OCI-LY3 (cell line): ENCODE measurements around the gene ZKSCAN5.
A peak's percentile ranks its signal among the peaks of the same experiment; 100 is the strongest.

Source experiments
- H2AFZ ChIP-seq: fragments of 200-600, 300-600 bp; shearing (Covaris generic); 2 replicates; pipeline ENCODE4 v1.6.0; 2014; ENCODE audit warnings: antibody characterized with exemption, low read depth, low read length
- H3K27ac ChIP-seq: fragments of 200-600, 300-600 bp; sonication (generic); 2 replicates; pipeline ENCODE4 v1.5.1; 2014; ENCODE audit warnings: mild to moderate bottlenecking, low read length, moderate library complexity, mixed read lengths
- H3K27me3 ChIP-seq: fragments of 200-600, 300-600 bp; sonication (generic); 2 replicates; pipeline ENCODE4 v1.6.1; 2014; ENCODE audit warnings: low read depth, low read length, mixed read lengths
- H3K36me3 ChIP-seq: fragments of 200-600, 300-600 bp; sonication (generic); replicated peaks from 2 replicates; pipeline ENCODE3; 2014; ENCODE audit warnings: low read depth, low read length, mixed read lengths
- H3K4me1 ChIP-seq: fragments of 300-600, 200-600 bp; sonication (generic); 2 replicates; pipeline ENCODE4 v1.6.1; 2014; ENCODE audit warnings: low read length, mixed read lengths
- H3K4me2 ChIP-seq: fragments of 200-600, 300-600 bp; sonication (generic); 2 replicates; pipeline ENCODE4 v1.6.1; 2014; ENCODE audit warnings: low read length, mixed read lengths
- H3K4me3 ChIP-seq: fragments of 300-600, 200-600 bp; sonication (generic); 2 replicates; pipeline ENCODE4 v1.5.1; 2014; ENCODE audit warnings: antibody characterized with exemption, mild to moderate bottlenecking, low read length, moderate library complexity
- H3K79me2 ChIP-seq: fragments of 300-600, 200-600 bp; shearing (Covaris generic); 2 replicates; pipeline ENCODE4 v1.6.1; 2014; ENCODE audit warnings: mild to moderate bottlenecking, low read length, mixed read lengths
- H3K9ac ChIP-seq: fragments of 300-600, 200-600 bp; shearing (Covaris generic); 2 replicates; pipeline ENCODE4 v1.6.0; 2014; ENCODE audit warnings: mild to moderate bottlenecking, low read length, moderate library complexity
- H3K9me3 ChIP-seq: fragments of 200-600, 300-600 bp; shearing (Covaris generic); 2 replicates; pipeline ENCODE4 v1.6.1; 2014; ENCODE audit warnings: low read length, mixed read lengths; ENCODE audit not compliant: insufficient read depth
- H4K20me1 ChIP-seq: fragments of 200-600, 300-600 bp; sonication (generic); 2 replicates; pipeline ENCODE4 v1.6.1; 2016; ENCODE audit warnings: low read length, mixed read lengths; ENCODE audit not compliant: insufficient read depth
- CTCF ChIP-seq: fragments of 200-600, 300-600 bp; sonication (generic); IDR thresholded peaks from 2 replicates; pipeline ENCODE4 v1.5.1; 2014; ENCODE audit warnings: antibody characterized with exemption, low read length, low read depth
- EZH2phosphoT487 ChIP-seq: fragments of 200-600 bp; shearing (Covaris generic); IDR thresholded peaks from 2 replicates; pipeline ENCODE4 v1.6.1; 2018; ENCODE audit warnings: antibody characterized with exemption, mixed run types, low read depth

Gene ZKSCAN5

GRCh38 chr7:99489235-99489634, 15.2 kb upstream of the ZKSCAN5 start:
- Histone ChIP-seq H3K9ac (no peak overlapping the region), H3K4me3 (no peak overlapping the region), H3K27me3 (no peaks in the 10 kb centered on the region), H3K4me2 (no peak overlapping the region), H3K4me1 (no peaks in the 10 kb centered on the region), H3K27ac (no peak overlapping the region), H3K79me2 (peaks cover 14% of the 10 kb centered on the region), H4K20me1 (no peaks in the 10 kb centered on the region), H3K9me3 (peaks cover 6% of the 10 kb centered on the region; the same call in 1 of the 2 replicates), H2AFZ (no peak overlapping the region), H3K36me3 (peaks cover 30% of the 10 kb centered on the region)
- TF ChIP-seq EZH2phosphoT487 (no peak), CTCF (no peak)

- no peak overlapping the region for H3K4me3 ChIP-seq
- H3K27me3 ChIP-seq: no peaks in the 10 kb centered on the region
- H3K79me2 ChIP-seq: peaks cover 27% of the 10 kb centered on the region
- H3K27ac ChIP-seq: no peak overlapping the region
- no peaks in the 10 kb centered on the region for H3K4me1 ChIP-seq
- H3K4me2 ChIP-seq: no peak overlapping the region
- peaks cover 7% of the 10 kb centered on the region; the same call in 1 of the 2 replicates for H3K9me3 ChIP-seq
- H4K20me1 ChIP-seq: no peaks in the 10 kb centered on the region
- H3K9ac ChIP-seq: no peak overlapping the region
- H2AFZ ChIP-seq: no peak overlapping the region
- H3K36me3 ChIP-seq: peaks cover 35% of the 10 kb centered on the region
- TF ChIP-seq EZH2phosphoT487 (no peak), CTCF (no peak)
These were observed 13.6 kb upstream of the ZKSCAN5 start for GRCh38 chr7:99490878-99491277.

GRCh38 chr7:99493823-99494222, 10.6 kb upstream of the ZKSCAN5 start:
- peaks cover 14% of the 10 kb centered on the region for H3K4me1 ChIP-seq
- H3K9ac ChIP-seq: no peak overlapping the region
- peaks cover 7% of the 10 kb centered on the region; the same call in 1 of the 2 replicates for H3K9me3 ChIP-seq
- peaks cover 56% of the 10 kb centered on the region for H3K79me2 ChIP-seq
- H3K27me3 ChIP-seq: no peaks in the 10 kb centered on the region
- H3K27ac ChIP-seq: no peak overlapping the region
- H2AFZ ChIP-seq: no peak overlapping the region
- peaks cover 14% of the 10 kb centered on the region for H4K20me1 ChIP-seq
- H3K4me3 ChIP-seq: no peak overlapping the region
- peaks cover 39% of the 10 kb centered on the region for H3K36me3 ChIP-seq
- no peak overlapping the region for H3K4me2 ChIP-seq
- TF ChIP-seq CTCF: no peak
- no peak for TF ChIP-seq EZH2phosphoT487

- Histone ChIP-seq H3K27me3 (no peaks in the 10 kb centered on the region), H3K9me3 (peaks cover 7% of the 10 kb centered on the region; the same call in 1 of the 2 replicates), H2AFZ (no peak overlapping the region), H3K4me3 (peak overlapping the region; percentile 96), H3K4me1 (peaks cover 20% of the 10 kb centered on the region), H4K20me1 (peaks cover 15% of the 10 kb centered on the region), H3K4me2 (peak overlapping the region; percentile 100), H3K36me3 (peaks cover 34% of the 10 kb centered on the region), H3K79me2 (peaks cover 78% of the 10 kb centered on the region), H3K9ac (peak overlapping the region; percentile 75), H3K27ac (peak overlapping the region; percentile 37)
- TF ChIP-seq CTCF (no peak), EZH2phosphoT487 (no peak)
These were observed 6.5 kb upstream of the ZKSCAN5 start for GRCh38 chr7:99497766-99498545.
